BE2C (cell line): ENCODE results near the gene CREBRF.
"Not testable (repeated sequence)": the region's sequence is repeated elsewhere in the genome, so short reads cannot be mapped to it uniquely, and the experiment has no call there.

Source experiments
- DNase-seq: peaks from one replicate; pipeline ENCODE4 v3.0.0-alpha.2; 2020
- H3K27me3 ChIP-seq: fragments of 250-450 bp; sonication (Bioruptor Pico); 2 replicates; pipeline ENCODE4 v1.5.1; 2020; ENCODE audit warnings: mild to moderate bottlenecking
- H3K36me3 ChIP-seq: fragments of 250-450 bp; sonication (Bioruptor Pico); 2 replicates; pipeline ENCODE4 v1.5.1; 2020; ENCODE audit warnings: mild to moderate bottlenecking
- H3K4me1 ChIP-seq: fragments of 250-450 bp; sonication (Bioruptor Pico); 2 replicates; pipeline ENCODE4 v1.5.1; 2020
- H3K4me3 ChIP-seq: 2 replicates; pipeline ENCODE4 v1.5.1; 2011; ENCODE audit warnings: low read depth, low read length
- H3K9me3 ChIP-seq: fragments of 250-450 bp; sonication (Bioruptor Pico); 2 replicates; pipeline ENCODE4 v1.5.1; 2020
- TF ChIP-seq, protein P1 (sequence below): IDR thresholded peaks from 2 replicates; pipeline ENCODE4 v1.5.1; 2012; ENCODE audit warnings: mild to moderate bottlenecking, low read depth, low read length

CREBRF gene

DNA sequence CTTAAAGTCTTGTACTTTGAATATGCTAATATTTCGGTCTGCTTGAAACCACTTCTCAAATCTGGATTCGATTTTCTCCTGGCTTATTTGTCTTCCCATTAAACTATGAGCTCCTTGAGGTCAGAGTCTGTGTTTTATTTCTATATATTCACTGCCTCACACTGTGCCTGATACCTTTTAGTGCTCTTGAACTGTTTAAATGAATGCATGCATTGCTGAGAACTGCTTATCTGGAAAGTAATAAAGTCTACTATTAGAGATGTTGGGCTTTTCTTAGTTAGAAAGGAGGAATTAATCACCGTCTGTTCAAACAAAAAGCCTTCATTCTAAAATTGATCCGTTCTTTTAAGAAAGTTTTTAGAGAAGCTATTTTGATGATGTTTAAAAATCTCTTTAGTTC is 6.0 kb downstream of the CREBRF start:
- TF ChIP-seq, protein P1, sequence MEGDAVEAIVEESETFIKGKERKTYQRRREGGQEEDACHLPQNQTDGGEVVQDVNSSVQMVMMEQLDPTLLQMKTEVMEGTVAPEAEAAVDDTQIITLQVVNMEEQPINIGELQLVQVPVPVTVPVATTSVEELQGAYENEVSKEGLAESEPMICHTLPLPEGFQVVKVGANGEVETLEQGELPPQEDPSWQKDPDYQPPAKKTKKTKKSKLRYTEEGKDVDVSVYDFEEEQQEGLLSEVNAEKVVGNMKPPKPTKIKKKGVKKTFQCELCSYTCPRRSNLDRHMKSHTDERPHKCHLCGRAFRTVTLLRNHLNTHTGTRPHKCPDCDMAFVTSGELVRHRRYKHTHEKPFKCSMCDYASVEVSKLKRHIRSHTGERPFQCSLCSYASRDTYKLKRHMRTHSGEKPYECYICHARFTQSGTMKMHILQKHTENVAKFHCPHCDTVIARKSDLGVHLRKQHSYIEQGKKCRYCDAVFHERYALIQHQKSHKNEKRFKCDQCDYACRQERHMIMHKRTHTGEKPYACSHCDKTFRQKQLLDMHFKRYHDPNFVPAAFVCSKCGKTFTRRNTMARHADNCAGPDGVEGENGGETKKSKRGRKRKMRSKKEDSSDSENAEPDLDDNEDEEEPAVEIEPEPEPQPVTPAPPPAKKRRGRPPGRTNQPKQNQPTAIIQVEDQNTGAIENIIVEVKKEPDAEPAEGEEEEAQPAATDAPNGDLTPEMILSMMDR = no peak
- DNase-seq = no peak
- no peaks in the 10 kb centered on the region for H3K36me3 ChIP-seq
- no peaks in the 10 kb centered on the region for H3K4me1 ChIP-seq
- no peak overlapping the region for H3K4me3 ChIP-seq
- no peaks in the 10 kb centered on the region for H3K9me3 ChIP-seq
- H3K27me3 ChIP-seq = no peaks in the 10 kb centered on the region

DNA sequence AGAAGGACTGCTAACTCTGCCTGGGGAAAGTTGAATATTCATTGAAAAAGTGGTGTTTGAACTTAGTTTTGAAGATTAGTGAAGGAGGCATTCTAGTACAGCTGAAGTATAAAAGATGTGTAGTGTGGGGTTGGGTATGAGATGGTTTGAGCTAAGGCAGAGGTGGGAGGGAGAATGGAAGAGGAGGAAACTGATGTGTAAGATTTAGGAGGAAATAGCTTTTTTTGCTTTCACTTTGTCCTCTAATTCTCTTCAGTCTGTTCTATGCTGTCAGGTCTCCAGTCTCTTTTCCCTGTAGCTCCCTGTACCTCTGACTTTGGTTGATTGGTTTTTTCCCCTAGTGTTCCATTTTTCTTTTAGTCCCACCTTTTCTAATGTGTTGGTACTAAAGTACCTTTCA is 9.0 kb downstream of the CREBRF start:
- H3K36me3 ChIP-seq = no peaks in the 10 kb centered on the region
- no peak overlapping the region for H3K4me3 ChIP-seq
- no peaks in the 10 kb centered on the region for H3K27me3 ChIP-seq

DNA sequence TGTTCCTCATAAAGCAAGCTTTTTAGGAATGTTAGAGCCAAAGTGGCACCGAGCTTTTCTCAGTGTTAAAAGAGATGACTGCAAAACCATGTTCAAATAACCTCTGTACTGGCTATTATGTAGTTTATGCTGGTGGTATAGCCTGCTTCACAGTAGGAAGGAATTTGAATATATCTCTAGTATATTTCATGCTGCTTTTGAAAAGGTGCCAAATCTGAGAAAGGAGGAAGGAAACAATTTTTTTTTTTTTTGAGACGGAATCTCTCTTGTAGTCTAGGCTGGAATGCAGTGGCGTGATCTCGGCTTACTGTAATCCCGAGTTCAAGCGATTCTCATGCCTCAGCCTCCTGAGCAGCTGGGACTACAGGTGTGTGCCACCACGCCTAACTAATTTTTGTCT is 13.5 kb downstream of the CREBRF start:
- Histone ChIP-seq H3K9me3 (no peaks in the 10 kb centered on the region), H3K4me3 (no peak overlapping the region), H3K4me1 (no peaks in the 10 kb centered on the region), H3K27me3 (no peaks in the 10 kb centered on the region), H3K36me3 (no peaks in the 10 kb centered on the region)
- DNase-seq = no peak
- TF ChIP-seq, protein P1 = no peak

More for the DNA sequence above, 9.0 kb downstream of the CREBRF start:
- TF ChIP-seq, protein P1 = no peak
- H3K4me1 ChIP-seq = no peaks in the 10 kb centered on the region
- no peak for DNase-seq
- H3K9me3 ChIP-seq = no peaks in the 10 kb centered on the region

DNA sequence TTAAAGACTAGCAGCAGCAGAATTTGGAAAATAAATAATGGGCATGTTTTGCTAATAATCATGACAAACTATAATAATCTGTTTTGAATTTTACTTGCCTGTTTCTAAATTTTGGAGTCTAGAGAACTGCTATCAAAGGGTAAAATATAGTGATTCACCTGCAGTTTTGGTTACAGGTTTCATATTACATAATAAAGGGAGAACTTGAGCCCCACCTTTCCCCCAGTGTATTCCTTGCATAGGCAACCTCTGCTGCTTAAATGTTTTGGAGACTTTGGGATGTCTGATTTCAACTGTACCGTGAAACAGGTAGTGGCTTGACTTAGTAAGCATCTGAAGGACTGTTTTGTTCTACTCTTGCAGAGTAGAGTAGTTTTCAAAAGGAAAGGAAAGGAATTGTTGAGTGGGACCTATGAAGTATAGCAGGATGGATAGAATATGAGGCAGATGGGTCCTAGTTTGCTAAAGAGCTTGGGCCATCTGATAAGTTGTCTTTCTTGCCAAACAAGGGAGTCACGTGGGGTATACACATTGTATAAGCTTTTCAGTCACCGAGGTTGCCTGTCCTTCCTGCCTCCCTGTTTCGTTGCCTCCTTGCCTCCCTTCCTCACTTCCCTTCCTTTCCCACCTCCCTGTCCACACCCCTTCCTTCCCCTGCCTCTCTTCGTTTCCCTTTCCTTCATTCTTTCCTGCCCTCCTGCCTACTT is 19.1 kb downstream of the CREBRF start:
- no peaks in the 10 kb centered on the region for H3K36me3 ChIP-seq
- TF ChIP-seq, protein P1 = no peak
- no peak overlapping the region for H3K4me3 ChIP-seq
- DNase-seq = no peak
- H3K9me3 ChIP-seq = no peaks in the 10 kb centered on the region; the same call in 1 of the 2 replicates
- H3K4me1 ChIP-seq = no peaks in the 10 kb centered on the region
- H3K27me3 ChIP-seq = no peaks in the 10 kb centered on the region

DNA sequence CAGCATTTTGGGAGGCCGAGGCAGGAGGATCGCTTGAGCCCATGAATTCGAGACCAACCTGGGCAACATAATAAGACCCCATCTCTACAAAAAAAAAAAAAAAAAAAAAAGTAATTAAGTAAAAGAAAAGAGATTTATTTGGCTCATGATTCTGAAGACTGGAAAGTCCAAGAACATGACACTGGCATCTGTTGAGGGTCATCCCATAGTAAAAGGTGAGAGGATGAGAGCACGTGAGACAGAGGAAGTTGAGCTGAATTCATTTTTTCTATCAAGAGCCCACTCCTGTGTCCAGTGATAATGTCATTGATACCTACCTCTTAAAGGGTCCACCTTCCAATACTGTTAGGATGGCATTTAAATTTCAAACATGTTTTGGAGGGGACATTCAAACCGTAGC is 19.8 kb downstream of the CREBRF start:
- Histone ChIP-seq H3K9me3 (no peaks in the 10 kb centered on the region; the same call in 1 of the 2 replicates), H3K27me3 (no peaks in the 10 kb centered on the region), H3K36me3 (no peaks in the 10 kb centered on the region), H3K4me3 (no peak overlapping the region), H3K4me1 (no peaks in the 10 kb centered on the region)
- TF ChIP-seq, protein P1 = no peak
- DNase-seq = no peak

DNA sequence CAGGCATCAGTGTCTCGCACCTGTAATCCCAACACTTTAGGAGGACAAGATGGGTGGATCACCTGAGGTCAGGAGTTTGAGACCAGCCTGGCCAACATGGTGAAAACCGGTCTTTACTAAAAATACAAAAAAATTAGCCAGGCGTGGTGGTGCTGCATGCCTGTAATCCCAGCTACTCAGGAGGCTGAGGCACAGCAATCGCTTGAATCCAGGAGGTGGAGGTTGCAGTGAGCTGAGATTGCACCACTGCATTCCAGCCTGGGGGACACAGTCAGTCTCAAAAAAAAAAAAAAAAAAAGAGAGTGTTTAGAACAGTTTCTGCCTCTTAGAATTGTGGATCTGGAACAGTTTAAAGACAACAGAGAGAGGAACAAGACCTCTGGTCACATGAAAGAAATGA is 20.3 kb downstream of the CREBRF start:
- H3K9me3 ChIP-seq, H3K4me1 ChIP-seq, H3K36me3 ChIP-seq, H3K27me3 ChIP-seq, DNase-seq, H3K4me3 ChIP-seq: not testable (repeated sequence)
